Measurements from ENCODE around the gene AKR1C2.
A peak's percentile ranks its signal among the peaks of the same experiment; 100 is the strongest.
"Not testable (repeated sequence)": the region's sequence is repeated elsewhere in the genome, so short reads cannot be mapped to it uniquely, and the experiment has no call there.

The AKR1C2 gene

GRCh38 chr10:5003127-5004029 is at the start of gene AKR1C2:
Gene AKR1C2 (minus strand): TSS chr10:5003857. CDS start chr10:5003835, 22 bp downstream.
- H3K4me3 ChIP-seq (replicated peaks; ENCODE audit: low read depth, low read length): peak within 1 kb of the TSS; percentile 19

DNA sequence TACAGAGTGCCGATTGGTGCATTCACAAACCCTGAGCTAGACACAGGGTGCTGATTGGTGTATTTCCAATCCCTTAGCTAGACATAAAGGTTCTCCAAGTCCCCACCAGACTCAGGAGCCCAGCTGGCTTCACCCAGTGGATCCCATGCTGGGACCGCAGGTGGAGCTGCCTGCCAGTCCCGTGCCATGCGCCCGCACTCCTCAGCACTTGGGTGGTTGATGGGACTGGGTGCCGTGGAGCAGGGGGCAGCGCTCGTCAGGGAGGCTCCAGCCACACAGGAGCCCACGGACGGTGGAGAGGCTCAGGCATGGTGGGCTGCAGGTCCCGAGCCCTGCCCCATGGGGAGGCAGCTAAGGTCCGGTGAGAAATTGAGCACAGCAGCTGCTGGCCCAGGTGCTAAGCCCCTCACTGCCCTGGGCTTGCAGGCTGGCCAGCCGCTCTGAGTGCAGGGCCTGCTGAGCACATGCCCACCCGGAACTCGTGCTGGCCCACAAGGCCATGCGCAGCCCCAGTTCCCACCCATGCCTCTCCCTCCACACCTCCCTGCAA is 49.4 kb upstream of the AKR1C2 start:
- H3K4me3 ChIP-seq (replicated peaks; ENCODE audit: low read depth, low read length); DNase-seq (ENCODE audit: low read depth): not testable (repeated sequence)

More at GRCh38 chr10:5003127-5004029, at the start of gene AKR1C2:
- peak; percentile 24 for DNase-seq (ENCODE audit: low read depth)

DNA sequence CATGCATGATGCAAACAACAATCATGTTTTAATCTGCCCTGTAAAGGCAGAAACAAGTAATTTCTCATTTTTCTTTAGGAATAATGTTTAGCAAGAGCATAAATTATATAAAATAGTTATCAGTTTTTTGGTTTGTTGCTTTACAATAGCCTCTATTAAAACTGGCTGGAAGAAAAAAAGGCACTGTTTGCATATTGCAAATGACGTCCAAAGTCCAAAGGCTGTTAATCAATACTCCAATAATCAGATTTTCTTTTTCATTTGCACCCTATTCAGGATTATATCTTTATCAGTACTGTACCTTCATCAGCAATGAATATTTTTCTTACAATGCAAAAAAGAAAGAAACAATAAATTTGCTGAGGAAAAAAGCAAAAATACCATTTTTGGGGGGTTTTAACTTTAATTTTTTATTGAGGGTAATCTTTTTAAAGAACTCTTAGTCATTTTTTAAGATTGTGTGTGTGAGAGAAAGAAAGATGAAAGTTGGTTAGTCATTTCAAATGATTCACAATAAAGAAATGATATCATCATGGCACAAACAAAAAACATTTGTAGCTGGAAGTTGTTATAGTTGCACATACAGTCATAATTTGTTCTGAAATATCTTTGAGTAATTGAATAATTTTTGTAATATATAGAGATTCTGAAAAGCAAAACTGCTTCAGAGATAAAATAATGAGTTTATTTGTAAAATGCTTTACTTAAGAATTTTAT is 44.4 kb upstream of the AKR1C2 start:
- TF ChIP-seq CTCF (IDR thresholded peaks at IDR 0.05; ENCODE audit: low read length, missing control alignments): no peak
- H3K4me3 ChIP-seq (replicated peaks; ENCODE audit: low read depth, low read length): no peak overlapping the region
- peak; percentile 52 for DNase-seq (ENCODE audit: low read depth)

- not testable (repeated sequence) for H3K4me3 ChIP-seq (replicated peaks; ENCODE audit: low read depth, low read length); DNase-seq (ENCODE audit: low read depth)
These were observed 43.4 kb upstream of the AKR1C2 start for GRCh38 chr10:5047055-5047454.

- no peak overlapping the region for H3K4me3 ChIP-seq (replicated peaks; ENCODE audit: low read depth, low read length)
- TF ChIP-seq CTCF (IDR thresholded peaks at IDR 0.05; ENCODE audit: low read length, missing control alignments): no peak
- DNase-seq (ENCODE audit: low read depth): no peak
These were observed 42.8 kb upstream of the AKR1C2 start for GRCh38 chr10:5046410-5046809.

GRCh38 chr10:5045095-5045494 is 41.4 kb upstream of the AKR1C2 start:
- DNase-seq (ENCODE audit: low read depth): no peak
- TF ChIP-seq CTCF (IDR thresholded peaks at IDR 0.05; ENCODE audit: low read length, missing control alignments): no peak
- H3K4me3 ChIP-seq (replicated peaks; ENCODE audit: low read depth, low read length): no peak overlapping the region

- TF ChIP-seq CTCF (IDR thresholded peaks at IDR 0.05; ENCODE audit: low read length, missing control alignments): no peak
- no peak overlapping the region for H3K4me3 ChIP-seq (replicated peaks; ENCODE audit: low read depth, low read length)
- peak; percentile 64 for DNase-seq (ENCODE audit: low read depth)
These were observed 40.1 kb upstream of the AKR1C2 start for GRCh38 chr10:5043716-5044115.

- no peak for TF ChIP-seq CTCF (IDR thresholded peaks at IDR 0.05; ENCODE audit: low read length, missing control alignments)
- no peak overlapping the region for H3K4me3 ChIP-seq (replicated peaks; ENCODE audit: low read depth, low read length)
- no peak for DNase-seq (ENCODE audit: low read depth)
These were observed 39.3 kb upstream of the AKR1C2 start for GRCh38 chr10:5042922-5043321.

Measured in fibroblast of pulmonary artery (primary cell).